Dendritic cell treated with granulocyte-macrophage colony-stimulating factor and Interleukin-4, amounts not matched to agents 40 ng/mL and 50 ng/mL, for 4 days (primary cell): ENCODE measurements around the gene WNT1.

Source experiments
- H3K27ac Mint-ChIP-seq: one replicate; pipeline ENCODE4 v1.8.0; 2022; ENCODE audit warnings: mild to moderate bottlenecking, mixed read lengths
- H3K27me3 Mint-ChIP-seq: one replicate; pipeline ENCODE4 v1.8.0; 2022; ENCODE audit warnings: mild to moderate bottlenecking, mixed read lengths
- H3K36me3 Mint-ChIP-seq: one replicate; pipeline ENCODE4 v1.8.0; 2022; ENCODE audit warnings: low read depth, mixed read lengths
- H3K4me1 Mint-ChIP-seq: one replicate; pipeline ENCODE4 v1.8.0; 2022; ENCODE audit warnings: low read depth, mixed read lengths
- H3K4me3 Mint-ChIP-seq: one replicate; pipeline ENCODE4 v1.8.0; 2022; ENCODE audit warnings: mild to moderate bottlenecking, moderate library complexity, mixed read lengths
- H3K9me3 Mint-ChIP-seq: one replicate; pipeline ENCODE4 v1.8.0; 2022; ENCODE audit warnings: mixed read lengths
- intact Hi-C: fragments of 100-400 bp; cut with micrococcal nuclease; formaldehyde crosslinking; loops from one replicate; pipeline ENCODE4 v1.15.0; 2022

WNT1 gene

GRCh38 chr12:48980953-48981756, 3.0 kb downstream of the WNT1 start:
- Mint-ChIP-seq H3K9me3 (no peaks in the 10 kb centered on the region), H3K36me3 (no peaks in the 10 kb centered on the region), H3K4me3 (peak overlapping the region; percentile 70), H3K27me3 (peaks cover 95% of the 10 kb centered on the region), H3K27ac (no peak overlapping the region), H3K4me1 (peaks cover 60% of the 10 kb centered on the region)
- intact Hi-C loops, result loop anchor here (5.0 kb wide), 1 partner anchor 44 kb away; no protein-coding TSS in a partner anchor

DNA sequence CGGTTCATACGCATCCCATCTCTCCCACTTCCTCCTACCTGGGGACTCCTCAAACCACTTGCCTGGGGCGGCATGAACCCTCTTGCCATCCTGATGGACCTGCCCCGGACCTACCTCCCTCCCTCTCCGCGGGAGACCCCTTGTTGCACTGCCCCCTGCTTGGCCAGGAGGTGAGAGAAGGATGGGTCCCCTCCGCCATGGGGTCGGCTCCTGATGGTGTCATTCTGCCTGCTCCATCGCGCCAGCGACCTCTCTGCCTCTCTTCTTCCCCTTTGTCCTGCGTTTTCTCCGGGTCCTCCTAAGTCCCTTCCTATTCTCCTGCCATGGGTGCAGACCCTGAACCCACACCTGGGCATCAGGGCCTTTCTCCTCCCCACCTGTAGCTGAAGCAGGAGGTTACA, 3.6 kb downstream of the WNT1 start:
- H3K27ac Mint-ChIP-seq, result no peak overlapping the region
- H3K9me3 Mint-ChIP-seq, result no peaks in the 10 kb centered on the region
- intact Hi-C loops, result loop anchor here (5.0 kb wide), 1 partner anchor 44 kb away; no protein-coding TSS in a partner anchor
- no peaks in the 10 kb centered on the region for H3K36me3 Mint-ChIP-seq
- H3K4me1 Mint-ChIP-seq, result peaks cover 60% of the 10 kb centered on the region
- H3K27me3 Mint-ChIP-seq, result peaks cover 95% of the 10 kb centered on the region
- H3K4me3 Mint-ChIP-seq, result peak overlapping the region; percentile 70

- intact Hi-C loops, result loop anchor here (5.0 kb wide), 1 partner anchor 45 kb away; no protein-coding TSS in a partner anchor
- H3K27ac Mint-ChIP-seq, result no peak overlapping the region
- peaks cover 95% of the 10 kb centered on the region for H3K27me3 Mint-ChIP-seq
- peaks cover 54% of the 10 kb centered on the region for H3K4me1 Mint-ChIP-seq
- no peak overlapping the region for H3K4me3 Mint-ChIP-seq
- no peaks in the 10 kb centered on the region for H3K36me3 Mint-ChIP-seq
- no peaks in the 10 kb centered on the region for H3K9me3 Mint-ChIP-seq
These were observed 4.4 kb downstream of the WNT1 start for GRCh38 chr12:48982397-48983080.

- Mint-ChIP-seq H3K27ac (no peak overlapping the region), H3K36me3 (no peaks in the 10 kb centered on the region), H3K4me1 (peaks cover 28% of the 10 kb centered on the region), H3K9me3 (no peaks in the 10 kb centered on the region), H3K27me3 (peaks cover 97% of the 10 kb centered on the region), H3K4me3 (no peak overlapping the region)
- intact Hi-C loops, result no loop called here
These were observed 7.4 kb downstream of the WNT1 start for GRCh38 chr12:48985475-48985897.

DNA sequence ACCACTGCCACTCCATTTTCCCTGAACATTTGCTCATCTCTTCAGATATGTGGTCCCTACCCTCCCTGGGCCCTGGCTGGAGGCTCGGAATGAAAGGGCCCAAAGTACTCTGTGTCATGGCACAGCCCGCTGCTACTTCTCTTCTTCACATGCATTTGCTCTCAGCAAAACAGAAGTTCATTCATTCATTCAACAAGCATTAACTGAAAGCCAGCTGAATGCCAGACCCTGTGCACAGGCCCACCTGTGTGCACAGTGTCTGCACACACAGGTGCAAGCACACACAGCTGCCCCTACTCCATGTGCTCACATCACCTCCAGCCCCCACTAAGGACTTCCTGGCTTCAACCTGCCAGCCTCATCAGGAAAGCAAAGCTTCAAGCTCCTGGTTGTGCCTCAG, 7.8 kb downstream of the WNT1 start:
- Mint-ChIP-seq H3K27ac (no peak overlapping the region), H3K27me3 (peaks cover 97% of the 10 kb centered on the region), H3K4me1 (peaks cover 24% of the 10 kb centered on the region), H3K36me3 (no peaks in the 10 kb centered on the region), H3K9me3 (no peaks in the 10 kb centered on the region), H3K4me3 (no peak overlapping the region)
- intact Hi-C loops, result no loop called here

- Mint-ChIP-seq H3K36me3 (no peaks in the 10 kb centered on the region), H3K27me3 (peaks cover 96% of the 10 kb centered on the region), H3K27ac (no peak overlapping the region), H3K4me1 (peaks cover 15% of the 10 kb centered on the region), H3K4me3 (no peak overlapping the region), H3K9me3 (no peaks in the 10 kb centered on the region)
- intact Hi-C loops, result no loop called here
These were observed 8.7 kb downstream of the WNT1 start for GRCh38 chr12:48986720-48987291.

GRCh38 chr12:48988030-48988649, 10.0 kb downstream of the WNT1 start:
- no peaks in the 10 kb centered on the region for H3K9me3 Mint-ChIP-seq
- H3K4me3 Mint-ChIP-seq, result no peak overlapping the region
- peaks cover 7% of the 10 kb centered on the region for H3K4me1 Mint-ChIP-seq
- H3K27ac Mint-ChIP-seq, result no peak overlapping the region
- no peaks in the 10 kb centered on the region for H3K36me3 Mint-ChIP-seq
- intact Hi-C loops, result no loop called here
- peaks cover 91% of the 10 kb centered on the region for H3K27me3 Mint-ChIP-seq

DNA sequence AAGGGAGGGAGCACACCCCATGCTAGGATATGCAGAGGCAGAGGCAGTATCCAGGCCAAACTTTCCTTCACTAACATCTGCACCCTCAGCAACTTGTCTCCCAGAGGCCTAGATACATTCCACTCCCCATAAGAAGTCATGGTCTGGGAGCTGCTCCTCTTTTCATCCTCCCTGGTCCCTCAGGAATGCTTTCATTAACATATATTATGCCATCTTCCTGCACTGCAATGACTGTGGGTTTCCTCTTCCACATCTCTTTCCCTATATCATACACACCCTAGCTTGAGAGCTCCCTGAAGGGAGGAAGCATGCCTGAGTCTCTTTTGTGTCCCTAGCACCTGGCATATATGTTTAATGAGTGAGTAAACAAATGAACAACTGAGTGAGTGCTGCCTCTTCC, 12.4 kb downstream of the WNT1 start:
- Mint-ChIP-seq H3K4me1 (peaks cover 13% of the 10 kb centered on the region), H3K27ac (no peak overlapping the region), H3K4me3 (no peak overlapping the region), H3K36me3 (no peaks in the 10 kb centered on the region), H3K9me3 (no peaks in the 10 kb centered on the region), H3K27me3 (peaks cover 92% of the 10 kb centered on the region)
- intact Hi-C loops, result no loop called here

GRCh38 chr12:48991247-48992050, 13.3 kb downstream of the WNT1 start:
- Mint-ChIP-seq H3K27me3 (peaks cover 92% of the 10 kb centered on the region), H3K9me3 (no peaks in the 10 kb centered on the region), H3K27ac (no peak overlapping the region), H3K36me3 (no peaks in the 10 kb centered on the region), H3K4me3 (no peak overlapping the region), H3K4me1 (peaks cover 13% of the 10 kb centered on the region)
- intact Hi-C loops, result no loop called here

DNA sequence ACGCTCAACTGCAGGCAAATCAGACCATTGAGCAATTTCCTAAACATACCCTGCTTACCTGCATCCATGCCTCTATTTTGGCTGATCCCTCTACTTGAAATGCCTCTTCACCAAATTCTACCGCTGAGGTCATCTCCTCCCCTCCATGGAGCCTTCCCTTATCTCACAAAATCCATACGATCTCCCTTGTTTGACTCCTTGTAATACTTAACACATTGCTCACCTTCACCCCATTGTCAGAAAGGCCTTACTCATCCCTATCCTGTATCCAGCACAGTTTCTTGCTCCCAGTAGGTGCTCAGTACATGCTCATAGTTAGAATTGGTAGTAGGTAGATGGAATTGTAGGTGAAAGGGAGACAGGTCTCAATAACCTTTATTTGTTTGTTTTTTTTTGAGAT, 15.7 kb downstream of the WNT1 start:
- intact Hi-C loops, result no loop called here
- Mint-ChIP-seq H3K4me3 (no peak overlapping the region), H3K27ac (no peak overlapping the region), H3K36me3 (no peaks in the 10 kb centered on the region), H3K4me1 (peaks cover 30% of the 10 kb centered on the region), H3K9me3 (no peaks in the 10 kb centered on the region), H3K27me3 (peaks cover 87% of the 10 kb centered on the region)

- no peak overlapping the region for H3K4me3 Mint-ChIP-seq
- H3K27me3 Mint-ChIP-seq, result peaks cover 86% of the 10 kb centered on the region
- peaks cover 37% of the 10 kb centered on the region for H3K4me1 Mint-ChIP-seq
- no peak overlapping the region for H3K27ac Mint-ChIP-seq
- intact Hi-C loops, result no loop called here
- H3K9me3 Mint-ChIP-seq, result no peaks in the 10 kb centered on the region
- no peaks in the 10 kb centered on the region for H3K36me3 Mint-ChIP-seq
These were observed 16.3 kb downstream of the WNT1 start for GRCh38 chr12:48994224-48995085.

- Mint-ChIP-seq H3K27me3 (peaks cover 87% of the 10 kb centered on the region), H3K27ac (no peak overlapping the region), H3K4me1 (peaks cover 45% of the 10 kb centered on the region), H3K4me3 (peak overlapping the region; percentile 72), H3K9me3 (no peaks in the 10 kb centered on the region), H3K36me3 (peaks cover 2% of the 10 kb centered on the region)
- intact Hi-C loops, result no loop called here
These were observed 17.2 kb downstream of the WNT1 start for GRCh38 chr12:48995086-48995879.
